Subcutaneous adipose tissue (tissue), 4 donors: ENCODE measurements around the gene DAB2IP. TPM values are rescaled to one million over a fixed set of nuclear protein-coding genes. Genes with fewer than 3 reads are reported as not detected.

Experiments used
- total RNA-seq, 4 donors: library from RNA; depleted of rRNA; stranded (reverse); fragments of >200 nt; gene quantifications; one replicate each; pipeline ENCODE4 v1.1.0, GENCODE V29; 2016
- TF ChIP-seq, protein P1 (sequence below): fragments of 450-650 bp; IDR thresholded peaks from one replicate; pipeline ENCODE4 v1.5.1; 2016; ENCODE audit warnings: low read depth, mild to moderate bottlenecking, control low read depth, antibody characterized with exemption, moderate library complexity

DAB2IP gene
- total RNA-seq, 4 donors from 2014 or later: 6.3 to 57.5 (median 32.8) TPM

- TF ChIP-seq, protein P1, sequence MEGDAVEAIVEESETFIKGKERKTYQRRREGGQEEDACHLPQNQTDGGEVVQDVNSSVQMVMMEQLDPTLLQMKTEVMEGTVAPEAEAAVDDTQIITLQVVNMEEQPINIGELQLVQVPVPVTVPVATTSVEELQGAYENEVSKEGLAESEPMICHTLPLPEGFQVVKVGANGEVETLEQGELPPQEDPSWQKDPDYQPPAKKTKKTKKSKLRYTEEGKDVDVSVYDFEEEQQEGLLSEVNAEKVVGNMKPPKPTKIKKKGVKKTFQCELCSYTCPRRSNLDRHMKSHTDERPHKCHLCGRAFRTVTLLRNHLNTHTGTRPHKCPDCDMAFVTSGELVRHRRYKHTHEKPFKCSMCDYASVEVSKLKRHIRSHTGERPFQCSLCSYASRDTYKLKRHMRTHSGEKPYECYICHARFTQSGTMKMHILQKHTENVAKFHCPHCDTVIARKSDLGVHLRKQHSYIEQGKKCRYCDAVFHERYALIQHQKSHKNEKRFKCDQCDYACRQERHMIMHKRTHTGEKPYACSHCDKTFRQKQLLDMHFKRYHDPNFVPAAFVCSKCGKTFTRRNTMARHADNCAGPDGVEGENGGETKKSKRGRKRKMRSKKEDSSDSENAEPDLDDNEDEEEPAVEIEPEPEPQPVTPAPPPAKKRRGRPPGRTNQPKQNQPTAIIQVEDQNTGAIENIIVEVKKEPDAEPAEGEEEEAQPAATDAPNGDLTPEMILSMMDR: no peak
Observed at GRCh38 chr9:121708768-121709488, 57.5 kb downstream of the DAB2IP start.

- TF ChIP-seq, protein P1: no peak
Observed at GRCh38 chr9:121709798-121710197, 58.4 kb downstream of the DAB2IP start.

DNA sequence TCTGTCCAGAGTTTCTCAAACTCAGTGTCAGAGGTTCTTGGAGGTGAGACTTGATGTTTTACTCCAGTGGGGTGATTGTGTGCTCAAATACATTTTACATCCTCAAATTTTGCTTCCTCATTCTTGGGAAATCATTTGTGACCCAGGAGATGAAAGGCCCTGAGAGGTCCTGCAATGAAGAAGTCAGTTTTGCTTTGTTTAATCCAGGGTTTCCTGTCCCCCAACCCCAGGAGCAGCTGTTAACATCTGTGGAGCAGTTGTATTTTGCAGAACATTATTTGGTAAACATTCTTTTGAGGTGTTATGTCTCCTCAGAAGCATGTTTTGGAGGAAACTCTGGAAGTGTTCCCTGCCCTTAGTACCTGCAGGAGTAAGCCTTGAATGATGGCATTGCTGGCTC lies 59.8 kb downstream of the DAB2IP start:
- TF ChIP-seq, protein P1: no peak

DNA sequence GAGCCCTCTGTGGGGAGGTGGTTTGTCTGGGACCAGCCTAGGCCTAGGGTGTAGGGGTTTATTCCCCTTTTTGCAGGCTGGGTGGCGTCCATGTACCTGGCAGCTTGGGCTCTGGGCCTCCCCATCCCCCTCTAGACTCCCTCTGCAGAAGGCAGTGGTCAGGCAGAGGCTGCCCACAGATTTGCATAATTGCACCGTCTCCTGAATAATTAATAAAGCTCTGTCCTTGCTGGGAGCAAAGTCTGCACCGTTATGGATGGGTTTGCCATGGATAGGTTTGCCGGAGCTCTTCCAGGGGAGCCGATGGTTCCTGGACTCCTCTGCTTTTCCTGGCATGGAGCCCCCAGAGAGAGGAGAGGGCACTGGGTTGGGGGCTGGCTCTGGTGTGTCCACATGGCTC lies 60.4 kb downstream of the DAB2IP start:
- TF ChIP-seq, protein P1: no peak

- TF ChIP-seq, protein P1: no peak
Observed at GRCh38 chr9:121713400-121714070, 62.1 kb downstream of the DAB2IP start.

- TF ChIP-seq, protein P1: no peak
Observed at GRCh38 chr9:121714075-121714705, 62.8 kb downstream of the DAB2IP start.

DNA sequence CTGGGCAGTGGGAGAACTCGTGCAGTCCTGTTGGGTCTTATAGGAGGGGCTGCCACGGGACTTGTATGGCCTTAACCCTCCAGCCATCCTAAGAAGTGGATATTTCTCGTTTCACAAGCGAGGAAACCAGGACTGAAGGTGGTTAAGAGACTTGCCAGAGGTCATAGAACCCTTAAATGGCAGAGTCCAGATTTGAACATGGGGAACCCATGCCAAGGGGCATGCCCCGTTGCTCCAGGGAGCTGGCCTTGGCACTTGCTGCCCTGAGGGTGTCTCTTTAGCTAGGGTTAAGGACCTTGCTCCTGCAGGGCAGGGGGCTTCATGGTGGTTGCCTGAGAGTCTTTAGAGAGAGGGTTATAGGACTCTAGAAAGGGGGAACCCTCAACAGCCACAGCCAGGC lies 63.4 kb downstream of the DAB2IP start:
- TF ChIP-seq, protein P1: no peak
